ENCODE results near the gene GSTM1. TPM values are rescaled to one million over a fixed set of nuclear protein-coding genes. Genes with fewer than 3 reads are reported as not detected.
A peak's percentile ranks its signal among the peaks of the same experiment; 100 is the strongest.

The GSTM1 gene
- 10 to 100 TPM in 1 of 4 donors, not detected in 3; 93.7 TPM for total RNA-seq

DNA sequence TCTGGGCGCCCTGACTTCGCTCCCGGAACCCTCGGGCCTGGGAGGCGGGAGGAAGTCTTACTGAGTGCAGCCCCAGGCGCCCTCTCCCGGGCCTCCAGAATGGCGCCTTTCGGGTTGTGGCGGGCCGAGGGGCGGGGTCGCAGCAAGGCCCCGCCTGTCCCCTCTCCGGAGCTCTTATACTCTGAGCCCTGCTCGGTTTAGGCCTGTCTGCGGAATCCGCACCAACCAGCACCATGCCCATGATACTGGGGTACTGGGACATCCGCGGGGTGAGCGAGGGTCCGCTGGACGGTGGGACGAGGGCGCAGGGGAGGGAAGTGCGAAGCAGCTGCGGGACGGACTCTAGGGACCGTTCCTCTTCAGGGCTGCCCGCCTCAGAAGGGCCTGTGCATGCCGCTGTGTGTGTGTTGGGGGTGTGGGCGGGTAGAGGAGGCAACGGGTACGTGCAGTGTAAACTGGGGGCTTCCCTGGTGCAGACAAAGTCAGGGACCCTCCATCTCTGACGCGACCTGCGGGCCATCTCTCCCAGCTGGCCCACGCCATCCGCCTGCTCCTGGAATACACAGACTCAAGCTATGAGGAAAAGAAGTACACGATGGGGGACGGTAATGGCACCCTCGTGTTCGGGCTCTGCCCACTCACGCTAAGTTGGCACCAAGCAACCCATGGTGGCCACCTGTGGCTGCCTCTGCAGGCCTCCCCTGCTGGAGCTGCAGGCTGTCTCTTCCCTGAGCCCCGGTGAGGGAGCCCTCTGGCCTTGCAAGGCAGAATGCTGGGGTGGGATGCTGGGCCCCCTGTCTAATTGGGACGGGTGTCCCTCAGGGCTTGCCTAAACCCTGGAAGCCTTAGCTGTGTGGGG lies at the start of gene GSTM1:
Gene GSTM1, plus strand, starts transcription at position 177 of the 859 bp plus-strand sequence. Its CDS starts 57 bp downstream, at position 234.
- Histone ChIP-seq H3K9me3 (no peaks in the 10 kb centered on the region), H3K4me1 (no peaks in the 10 kb centered on the region), H3K4me3 (peak within 1 kb of the TSS in 1 of 4 donors; percentile 63), H3K36me3 (no peaks in the 10 kb centered on the region), H3K27ac (peak within 1 kb of the TSS in 1 of 4 donors; percentile 81), H3K27me3 (no peaks in the 10 kb centered on the region)
- TF ChIP-seq, protein P1, sequence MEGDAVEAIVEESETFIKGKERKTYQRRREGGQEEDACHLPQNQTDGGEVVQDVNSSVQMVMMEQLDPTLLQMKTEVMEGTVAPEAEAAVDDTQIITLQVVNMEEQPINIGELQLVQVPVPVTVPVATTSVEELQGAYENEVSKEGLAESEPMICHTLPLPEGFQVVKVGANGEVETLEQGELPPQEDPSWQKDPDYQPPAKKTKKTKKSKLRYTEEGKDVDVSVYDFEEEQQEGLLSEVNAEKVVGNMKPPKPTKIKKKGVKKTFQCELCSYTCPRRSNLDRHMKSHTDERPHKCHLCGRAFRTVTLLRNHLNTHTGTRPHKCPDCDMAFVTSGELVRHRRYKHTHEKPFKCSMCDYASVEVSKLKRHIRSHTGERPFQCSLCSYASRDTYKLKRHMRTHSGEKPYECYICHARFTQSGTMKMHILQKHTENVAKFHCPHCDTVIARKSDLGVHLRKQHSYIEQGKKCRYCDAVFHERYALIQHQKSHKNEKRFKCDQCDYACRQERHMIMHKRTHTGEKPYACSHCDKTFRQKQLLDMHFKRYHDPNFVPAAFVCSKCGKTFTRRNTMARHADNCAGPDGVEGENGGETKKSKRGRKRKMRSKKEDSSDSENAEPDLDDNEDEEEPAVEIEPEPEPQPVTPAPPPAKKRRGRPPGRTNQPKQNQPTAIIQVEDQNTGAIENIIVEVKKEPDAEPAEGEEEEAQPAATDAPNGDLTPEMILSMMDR (IDR thresholded peaks at IDR 0.05) = peak in 1 of 6 experiments; percentile 72
- peak in 1 of 2 donors; percentile 57 for TF ChIP-seq POLR2A (IDR thresholded peaks at IDR 0.05)
- peak in 1 of 3 donors; percentile 92 for DNase-seq

DNA sequence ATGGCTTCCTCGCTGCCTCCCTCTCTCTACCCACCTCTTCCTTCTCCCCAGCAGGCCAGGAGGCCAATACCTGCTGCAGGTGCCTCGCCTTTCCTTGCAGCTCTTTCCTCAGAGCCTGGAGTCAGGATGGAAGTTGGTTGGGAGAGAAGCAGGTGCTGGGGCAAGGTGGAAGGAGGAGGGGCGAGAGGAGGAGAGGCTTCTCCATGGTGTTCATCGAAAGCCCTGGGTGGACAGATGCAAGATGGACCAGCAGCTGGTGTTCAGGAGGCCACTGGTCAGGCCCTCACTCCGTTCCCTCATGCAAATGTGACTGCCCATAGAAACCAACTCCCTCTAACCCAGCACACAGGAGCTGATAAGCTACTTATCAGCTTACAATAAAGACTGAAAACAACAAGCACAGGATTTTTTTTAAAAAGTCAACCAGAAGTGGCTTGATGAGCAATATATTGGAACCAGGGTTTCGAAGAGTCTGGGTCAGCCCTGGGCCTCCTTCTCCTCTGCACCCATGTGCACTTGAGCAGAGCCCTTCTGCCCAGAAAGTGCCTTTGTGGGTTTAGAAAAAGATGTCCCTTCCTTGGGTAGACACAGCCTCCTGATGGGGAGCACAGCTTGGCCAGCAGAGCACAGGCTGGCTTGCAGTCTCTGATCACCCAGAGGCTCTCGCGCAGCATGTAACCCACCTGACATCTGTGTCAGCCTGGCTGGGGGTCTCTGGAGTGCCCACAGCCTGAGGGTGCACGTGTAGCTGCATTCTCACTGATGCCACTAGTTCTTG lies 48.4 kb upstream of the GSTM1 start:
- no peak overlapping the region for H3K27ac ChIP-seq

DNA sequence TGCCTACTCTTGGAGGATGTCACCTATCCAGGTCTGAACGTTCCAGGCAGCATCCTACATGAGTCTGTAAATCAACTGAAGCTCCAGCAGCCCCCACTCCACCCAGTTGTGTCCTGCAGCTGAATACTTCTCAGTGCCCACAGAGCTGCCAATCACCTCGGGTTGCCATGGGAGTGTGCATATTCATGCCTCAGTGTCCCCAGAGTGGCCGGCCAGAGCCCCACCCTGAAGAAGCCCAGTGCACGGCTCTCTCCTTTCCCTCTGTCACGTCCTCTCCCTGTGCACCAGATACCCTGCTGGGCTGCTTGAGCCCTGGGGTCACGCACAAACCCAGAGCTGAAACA lies 47.8 kb upstream of the GSTM1 start:
- peak in 2 of 3 donors; percentile 47 to 49 for DNase-seq
- TF ChIP-seq POLR2A (IDR thresholded peaks at IDR 0.05) = no peak
- TF ChIP-seq, protein P1 (IDR thresholded peaks at IDR 0.05) = no peak
- no peaks in the 10 kb centered on the region for H3K36me3 ChIP-seq

More for the DNA sequence above, 48.4 kb upstream of the GSTM1 start:
- no peak overlapping the region for H3K4me3 ChIP-seq
- no peaks in the 10 kb centered on the region for H3K27me3 ChIP-seq
- no peaks in the 10 kb centered on the region for H3K36me3 ChIP-seq
- peaks cover 0 to 22% (median 7%) of the 10 kb centered on the region in 4 donors for H3K4me1 ChIP-seq
- DNase-seq = peak in 2 of 3 donors; percentile 8 to 42
- no peaks in the 10 kb centered on the region for H3K9me3 ChIP-seq
- TF ChIP-seq POLR2A (IDR thresholded peaks at IDR 0.05) = no peak
- TF ChIP-seq, protein P1 (IDR thresholded peaks at IDR 0.05) = no peak

DNA sequence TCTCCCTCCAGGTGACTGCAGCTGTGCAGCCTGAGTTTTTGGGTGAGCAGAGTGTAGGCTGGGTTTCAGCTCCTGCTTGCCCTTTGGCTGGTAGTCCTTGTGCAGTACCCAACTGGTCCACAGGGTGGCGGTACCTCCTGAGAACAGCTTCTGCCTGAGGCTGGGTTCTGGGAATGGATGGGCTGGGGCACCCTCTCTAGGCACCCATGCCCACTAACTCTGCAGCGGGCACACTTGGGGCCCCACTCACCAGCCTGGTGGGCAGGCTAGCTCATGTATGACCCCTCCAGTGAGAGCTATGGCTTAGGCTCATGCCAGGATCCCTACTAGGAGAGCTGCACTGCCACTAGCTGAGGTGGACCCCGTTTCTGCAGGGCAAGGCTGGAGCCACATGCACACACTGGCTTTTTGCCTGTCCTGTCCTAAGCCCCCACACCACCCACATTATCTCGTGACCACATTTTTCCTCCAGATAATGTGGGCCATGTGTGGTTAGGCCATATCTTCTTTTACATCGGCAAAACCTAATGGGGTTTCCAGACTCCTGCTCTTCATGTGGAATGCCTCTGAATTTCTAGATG lies 47.2 kb upstream of the GSTM1 start:
- no peak for TF ChIP-seq POLR2A (IDR thresholded peaks at IDR 0.05)
- TF ChIP-seq, protein P1 (IDR thresholded peaks at IDR 0.05) = peak; percentile 83 to 97 (median 91)
- Histone ChIP-seq H3K36me3 (no peaks in the 10 kb centered on the region), H3K4me3 (no peak overlapping the region), H3K27me3 (no peaks in the 10 kb centered on the region), H3K27ac (no peak overlapping the region), H3K4me1 (peaks cover 0 to 22% (median 7%) of the 10 kb centered on the region in 4 donors), H3K9me3 (no peaks in the 10 kb centered on the region)
- peak; percentile 91 to 97 (median 93) for DNase-seq

More for the DNA sequence above, 47.8 kb upstream of the GSTM1 start:
- H3K4me3 ChIP-seq = no peak overlapping the region
- H3K27me3 ChIP-seq = no peaks in the 10 kb centered on the region
- no peak overlapping the region for H3K27ac ChIP-seq
- H3K9me3 ChIP-seq = no peaks in the 10 kb centered on the region
- peaks cover 0 to 22% (median 7%) of the 10 kb centered on the region in 4 donors for H3K4me1 ChIP-seq

DNA sequence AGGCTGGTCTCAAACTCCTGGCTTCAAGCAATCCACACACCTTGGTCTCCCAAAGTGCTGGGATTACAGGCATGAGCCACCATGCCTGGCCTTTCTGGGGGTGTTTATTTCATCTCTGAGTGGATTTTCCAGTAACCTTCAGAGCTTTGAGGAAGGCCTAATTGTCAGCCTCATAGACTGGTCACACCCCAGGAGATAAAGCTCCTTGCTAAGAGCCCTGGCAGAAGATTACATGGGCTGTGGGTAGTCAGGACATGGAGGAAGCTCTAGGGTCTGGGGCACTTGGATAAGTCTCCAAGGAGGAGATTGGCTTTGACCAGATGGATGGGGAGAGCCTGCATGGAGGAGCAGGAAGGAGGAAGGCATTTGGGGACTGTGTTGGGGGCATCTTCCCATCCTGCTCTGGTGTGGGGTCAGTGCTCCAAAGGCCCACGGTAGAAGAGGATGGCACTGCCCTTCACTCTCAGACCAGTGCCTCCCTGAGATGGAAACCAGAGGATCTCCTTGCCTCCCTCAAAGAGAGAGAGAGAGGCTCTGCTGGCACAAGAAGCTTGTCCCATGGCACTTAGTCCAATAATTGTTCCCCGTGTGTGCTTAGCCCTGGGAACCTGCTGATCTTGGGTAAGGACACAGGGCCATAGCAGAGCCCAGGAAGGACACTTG lies 46.4 kb upstream of the GSTM1 start:
- Histone ChIP-seq H3K4me1 (peaks cover 0 to 18% (median 5%) of the 10 kb centered on the region in 4 donors), H3K27me3 (no peaks in the 10 kb centered on the region), H3K4me3 (no peak overlapping the region), H3K9me3 (no peaks in the 10 kb centered on the region), H3K27ac (no peak overlapping the region), H3K36me3 (no peaks in the 10 kb centered on the region)
- TF ChIP-seq, protein P1 (IDR thresholded peaks at IDR 0.05) = no peak
- no peak for TF ChIP-seq POLR2A (IDR thresholded peaks at IDR 0.05)
- DNase-seq = peak in 1 of 3 donors; percentile 21

All from Peyer's patch (tissue), 4 donors.